Upper lobe of right lung (tissue), 1 donor: ENCODE measurements around the gene TYW3. TPM values are rescaled to one million over a fixed set of nuclear protein-coding genes. Genes with fewer than 3 reads are reported as not detected.
"Not testable (repeated sequence)": the region's sequence is repeated elsewhere in the genome, so short reads cannot be mapped to it uniquely, and the experiment has no call there.

Source experiments
- ATAC-seq: fragments of 200-7000 bp; cut with Tn5 transposase; one replicate; pipeline ENCODE4 v1.9.1; 2020; ENCODE audit warnings: mild to moderate bottlenecking, moderate library complexity
- DNase-seq: peaks from one replicate; pipeline ENCODE4 v3.0.0-alpha.2; 2020
- H3K27ac ChIP-seq: fragments of 200-600 bp; one replicate; pipeline ENCODE4 v1.8.0; 2022
- H3K27me3 ChIP-seq: fragments of 200-600 bp; one replicate; pipeline ENCODE4 v1.8.0; 2022; ENCODE audit warnings: mild to moderate bottlenecking
- H3K36me3 ChIP-seq: fragments of 200-600 bp; one replicate; pipeline ENCODE4 v1.8.0; 2022
- H3K4me1 ChIP-seq: fragments of 200-600 bp; one replicate; pipeline ENCODE4 v1.8.0; 2022
- H3K4me3 ChIP-seq: fragments of 200-600 bp; one replicate; pipeline ENCODE4 v1.8.0; 2022; ENCODE audit warnings: mild to moderate bottlenecking
- H3K9me3 ChIP-seq: fragments of 200-600 bp; one replicate; pipeline ENCODE4 v1.8.0; 2022
- intact Hi-C: fragments of 100-400 bp; cut with DNase I; formaldehyde crosslinking; loops from one replicate; pipeline ENCODE4 v1.11.0; 2022
- total RNA-seq: library from RNA; stranded (reverse); fragmentation: NEBNext Ultra II Directional; extraction: Animal tissue kit (Norgen Biotek cat#: 25700); gene quantifications from one replicate; pipeline ENCODE4 v1.2.1, GENCODE V29; 2021
- TF ChIP-seq, protein P1 (sequence below): fragments of 200-600 bp; IDR thresholded peaks from one replicate; pipeline ENCODE4 v1.8.0; 2022; ENCODE audit warnings: antibody characterized with exemption
- donor health status: DM: no; HTN: yes; CAD: no; lungs with severe emphysema.

TYW3 gene
- total RNA-seq, 1 donor from 2014 or later = 18.4 TPM

- H3K4me1 ChIP-seq = peaks cover 18% of the 10 kb centered on the region
- DNase-seq (no peak), ATAC-seq (no peak)
- H3K4me3 ChIP-seq = no peak overlapping the region
- H3K9me3 ChIP-seq = no peaks in the 10 kb centered on the region
- TF ChIP-seq, protein P1, sequence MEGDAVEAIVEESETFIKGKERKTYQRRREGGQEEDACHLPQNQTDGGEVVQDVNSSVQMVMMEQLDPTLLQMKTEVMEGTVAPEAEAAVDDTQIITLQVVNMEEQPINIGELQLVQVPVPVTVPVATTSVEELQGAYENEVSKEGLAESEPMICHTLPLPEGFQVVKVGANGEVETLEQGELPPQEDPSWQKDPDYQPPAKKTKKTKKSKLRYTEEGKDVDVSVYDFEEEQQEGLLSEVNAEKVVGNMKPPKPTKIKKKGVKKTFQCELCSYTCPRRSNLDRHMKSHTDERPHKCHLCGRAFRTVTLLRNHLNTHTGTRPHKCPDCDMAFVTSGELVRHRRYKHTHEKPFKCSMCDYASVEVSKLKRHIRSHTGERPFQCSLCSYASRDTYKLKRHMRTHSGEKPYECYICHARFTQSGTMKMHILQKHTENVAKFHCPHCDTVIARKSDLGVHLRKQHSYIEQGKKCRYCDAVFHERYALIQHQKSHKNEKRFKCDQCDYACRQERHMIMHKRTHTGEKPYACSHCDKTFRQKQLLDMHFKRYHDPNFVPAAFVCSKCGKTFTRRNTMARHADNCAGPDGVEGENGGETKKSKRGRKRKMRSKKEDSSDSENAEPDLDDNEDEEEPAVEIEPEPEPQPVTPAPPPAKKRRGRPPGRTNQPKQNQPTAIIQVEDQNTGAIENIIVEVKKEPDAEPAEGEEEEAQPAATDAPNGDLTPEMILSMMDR = no peak
- intact Hi-C loops = no loop called here
- H3K27ac ChIP-seq = no peak overlapping the region
- H3K27me3 ChIP-seq = no peaks in the 10 kb centered on the region
- H3K36me3 ChIP-seq = no peaks in the 10 kb centered on the region
Measured at GRCh38 chr1:74729741-74730478, 3.0 kb upstream of the TYW3 start.

GRCh38 chr1:74731399-74732052, 1.4 kb upstream of the TYW3 start:
- DNase-seq (no peak), ATAC-seq (peak; percentile 18)
- Histone ChIP-seq H3K4me1 (peaks cover 18% of the 10 kb centered on the region), H3K9me3 (no peaks in the 10 kb centered on the region), H3K4me3 (peak overlapping the region; percentile 81), H3K27ac (peak overlapping the region; percentile 28), H3K27me3 (no peaks in the 10 kb centered on the region), H3K36me3 (peaks cover 4% of the 10 kb centered on the region)
- TF ChIP-seq, protein P1 = no peak
- intact Hi-C loops = no loop called here

DNA sequence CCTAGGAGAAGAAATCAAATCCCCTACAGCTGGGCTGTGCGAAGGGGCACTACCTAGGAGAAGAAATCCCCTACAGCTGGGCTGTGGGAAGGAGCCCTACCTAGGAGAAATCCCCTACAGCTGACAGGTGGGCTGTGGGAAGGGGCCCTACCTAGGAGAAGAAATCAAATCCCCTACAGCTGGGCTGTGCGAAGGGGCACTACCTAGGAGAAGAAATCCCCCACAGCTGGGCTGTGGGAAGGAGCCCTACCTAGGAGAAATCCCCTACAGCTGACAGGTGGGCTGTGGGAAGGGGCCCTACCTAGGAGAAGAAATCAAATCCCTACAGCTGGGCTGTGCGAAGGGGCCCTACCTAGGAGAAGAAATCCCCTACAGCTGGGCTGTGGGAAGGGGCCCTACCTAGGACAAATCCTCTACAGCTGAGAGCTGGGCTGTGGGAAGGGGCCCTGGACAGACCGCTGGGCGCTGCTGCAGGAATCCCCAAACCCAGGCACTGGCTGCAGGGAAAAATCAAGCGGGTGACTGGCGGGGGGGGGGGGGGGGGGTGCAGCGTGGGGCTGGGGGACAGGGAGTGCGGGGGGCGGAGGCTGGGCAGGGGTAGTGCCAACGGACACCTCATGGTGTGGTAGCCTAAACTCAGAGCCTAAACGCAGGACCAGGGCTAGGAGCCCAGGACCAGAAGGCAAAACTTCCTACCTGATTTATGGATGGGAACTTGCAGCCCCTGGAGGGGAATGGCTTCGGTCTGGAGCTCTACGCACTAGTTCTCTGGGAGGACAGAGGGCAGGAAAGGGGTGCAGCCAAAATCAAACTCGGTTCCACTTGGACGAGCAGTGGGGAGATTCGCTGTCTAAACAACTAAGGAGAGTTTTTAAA, 643 bp upstream of the TYW3 start:
- peak; percentile 27 for ATAC-seq
- not testable (repeated sequence) for DNase-seq

DNA sequence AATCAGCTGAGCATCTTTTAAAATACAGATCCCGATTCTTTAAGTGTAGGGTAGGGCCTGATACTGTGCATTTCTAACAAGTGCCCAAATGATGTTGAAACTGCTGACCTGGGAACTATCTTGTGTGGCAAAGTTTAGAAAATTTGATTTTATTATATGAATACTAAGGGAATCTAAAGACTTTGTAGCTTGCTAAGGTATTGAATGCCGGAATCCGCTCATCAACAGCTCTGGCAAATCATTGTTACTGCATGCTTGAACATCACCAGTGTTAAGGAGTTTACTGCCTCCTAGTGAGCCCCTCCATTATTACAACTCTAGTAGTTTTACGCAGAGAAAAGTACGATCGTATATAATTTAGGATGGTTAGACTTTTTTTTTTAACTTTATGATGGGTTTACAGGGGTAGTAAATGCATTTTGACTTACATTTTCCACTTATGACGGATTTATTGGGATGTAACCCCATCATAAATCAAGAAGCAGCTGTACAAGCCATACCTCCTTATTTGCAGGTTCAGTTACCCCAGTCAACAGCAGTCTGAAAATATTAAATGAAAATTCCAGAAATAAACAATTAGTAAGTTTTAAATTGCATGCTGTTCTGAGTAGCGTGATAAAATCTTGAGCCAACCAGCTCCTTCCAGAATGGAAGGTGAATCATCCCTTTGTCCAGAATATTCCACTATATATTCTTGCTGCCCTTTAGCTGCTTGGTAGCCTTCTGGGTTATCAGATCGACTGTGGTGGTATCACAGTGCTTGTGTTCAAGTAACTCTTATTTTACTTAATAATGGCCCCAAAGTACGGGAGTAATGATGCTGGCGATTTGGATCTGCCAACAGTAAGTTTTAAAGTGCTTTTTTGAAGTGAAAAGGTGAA, 892 bp downstream of the TYW3 start:
- peak overlapping the region; percentile 81 for H3K4me3 ChIP-seq
- H3K9me3 ChIP-seq = no peaks in the 10 kb centered on the region
- intact Hi-C loops = no loop called here
- TF ChIP-seq, protein P1 = peak; percentile 75
- H3K27ac ChIP-seq = peak overlapping the region; percentile 95
- H3K36me3 ChIP-seq = peaks cover 20% of the 10 kb centered on the region
- ATAC-seq (peak; percentile 73), DNase-seq (no peak)
- no peaks in the 10 kb centered on the region for H3K27me3 ChIP-seq
- H3K4me1 ChIP-seq = peaks cover 18% of the 10 kb centered on the region

More for the DNA sequence above, 643 bp upstream of the TYW3 start:
- intact Hi-C loops, H3K27me3 ChIP-seq, H3K9me3 ChIP-seq: not testable (repeated sequence)
- Histone ChIP-seq H3K36me3 (peaks cover 12% of the 10 kb centered on the region), H3K4me3 (peak overlapping the region; percentile 81), H3K27ac (peak overlapping the region; percentile 95), H3K4me1 (peaks cover 18% of the 10 kb centered on the region)

GRCh38 chr1:74737333-74737732, 4.4 kb downstream of the TYW3 start:
- H3K9me3 ChIP-seq = no peaks in the 10 kb centered on the region
- TF ChIP-seq, protein P1 = no peak
- intact Hi-C loops = no loop called here

DNA sequence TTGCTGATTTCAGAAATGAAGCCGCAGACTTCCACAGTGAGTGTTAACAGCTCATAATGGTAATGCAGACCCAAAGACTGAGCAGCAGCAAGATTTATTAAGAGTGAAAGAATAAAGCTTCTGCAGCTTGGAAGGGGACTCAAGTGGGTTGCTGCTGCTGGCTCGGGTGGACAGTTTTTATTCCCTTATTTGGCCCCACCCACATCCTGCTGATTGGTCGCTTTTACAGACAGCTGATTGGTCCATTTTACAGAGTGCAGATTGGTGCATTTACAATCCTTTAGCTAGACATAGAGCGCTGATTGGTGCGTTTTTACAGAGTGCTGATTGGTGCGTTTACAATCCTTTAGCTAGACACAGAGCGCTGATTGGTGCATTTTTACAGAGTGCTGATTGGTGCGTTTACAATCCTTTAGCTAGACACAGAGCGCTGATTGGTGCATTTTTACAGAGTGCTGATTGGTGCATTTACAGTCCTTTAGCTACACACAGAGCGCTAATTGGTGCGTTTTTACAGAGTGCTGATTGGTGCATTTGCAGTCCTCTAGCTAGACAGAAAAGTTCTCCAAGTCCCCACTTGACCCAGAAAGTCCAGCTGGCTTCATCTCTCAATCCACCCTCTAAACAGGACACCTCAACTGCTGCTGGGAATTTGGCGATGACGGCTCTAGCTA, 7.5 kb downstream of the TYW3 start:
- H3K4me3 ChIP-seq, H3K27ac ChIP-seq, H3K9me3 ChIP-seq, H3K27me3 ChIP-seq, H3K4me1 ChIP-seq, DNase-seq, intact Hi-C loops, ATAC-seq: not testable (repeated sequence)
- peaks cover 58% of the 10 kb centered on the region for H3K36me3 ChIP-seq

More at GRCh38 chr1:74737333-74737732, 4.4 kb downstream of the TYW3 start:
- Histone ChIP-seq H3K4me1 (peaks cover 11% of the 10 kb centered on the region), H3K27ac (no peak overlapping the region), H3K4me3 (no peak overlapping the region), H3K27me3 (no peaks in the 10 kb centered on the region), H3K36me3 (peaks cover 50% of the 10 kb centered on the region)
- no peak for ATAC-seq
- no peak for DNase-seq

GRCh38 chr1:74745247-74745646, 12.3 kb downstream of the TYW3 start:
- H3K27ac ChIP-seq, H3K4me1 ChIP-seq, H3K27me3 ChIP-seq, ATAC-seq, H3K4me3 ChIP-seq, H3K9me3 ChIP-seq, DNase-seq, intact Hi-C loops: not testable (repeated sequence)
- peaks cover 54% of the 10 kb centered on the region for H3K36me3 ChIP-seq
